ENCODE measurements around the gene SORCS2. TPM values are rescaled to one million over a fixed set of nuclear protein-coding genes. Genes with fewer than 3 reads are reported as not detected.

SORCS2 gene
- total and polyA plus RNA-seq, 2 of the 8 experiments (the other 6 are each of a cell fraction or from before 2014, with no cell fraction given): 0.36 to 1.8 TPM

GRCh38 chr4:7327341-7327885 is 135.1 kb downstream of the SORCS2 start:
- Histone ChIP-seq H2AFZ (ENCODE audit: low read length) (no peak overlapping the region), H2BK15ac (ENCODE audit: low read length) (no peak overlapping the region), H3K18ac (ENCODE audit: extremely low read depth, low read length) (no peak overlapping the region; the same call in 1 of the 2 replicates), H3K4ac (replicated peaks; ENCODE audit: insufficient read length, low read depth, low read length) (no peak overlapping the region), H3K23me2 (ENCODE audit: low read depth, low read length) (no peaks in the 10 kb centered on the region), H2BK20ac (ENCODE audit: low read length) (no peak overlapping the region), H2AK5ac (ENCODE audit: low read depth, low read length) (no peak overlapping the region), H3K79me2 (ENCODE audit: control insufficient read depth in 1 of 2, insufficient read depth in 2 of 2, low read length in 2 of 2) (no peaks in the 10 kb centered on the region), H4K20me1 (replicated peaks in 1 of 2; ENCODE audit: control insufficient read depth in 1 of 2, insufficient read depth in 2 of 2, low read length in 2 of 2) (no peaks in the 10 kb centered on the region), H3K9me3 (ENCODE audit: insufficient read depth in 2 of 2, low read depth in 1 of 2, low read length in 1 of 2) (no peaks in the 10 kb centered on the region), H3K79me1 (ENCODE audit: low read depth, low read length) (no peaks in the 10 kb centered on the region), H3K9ac (replicated peaks in 1 of 4; ENCODE audit: extremely low read depth in 1 of 4, low read depth in 3 of 4, low read length in 3 of 4) (no peak overlapping the region), H3K4me2 (ENCODE audit: insufficient read depth in 1 of 2, low read depth in 2 of 2, low read length in 2 of 2) (no peak overlapping the region), H3K27me3 (replicated peaks in 1 of 4; ENCODE audit: control insufficient read depth in 3 of 4, extremely low read depth in 1 of 4, insufficient read depth in 3 of 4, low read length in 3 of 4) (no peaks in the 10 kb centered on the region), H3K4me1 (replicated peaks in 1 of 4; ENCODE audit: control insufficient read depth in 3 of 4, insufficient read depth in 4 of 4, low read length in 3 of 4) (peaks cover 0 to 4% (median 3%) of the 10 kb centered on the region in 4 experiments; a peak in 4 of 7 replicates), H4K91ac (replicated peaks; ENCODE audit: insufficient read length, low read length) (no peak overlapping the region), H4K8ac (ENCODE audit: extremely low read depth, insufficient read depth, low read length) (no peak overlapping the region), H3K36me3 (ENCODE audit: control insufficient read depth in 2 of 4, insufficient read depth in 4 of 4, low read length in 3 of 4) (no peaks in the 10 kb centered on the region), H2BK5ac (ENCODE audit: low read depth, low read length) (no peak overlapping the region; the same call in 1 of the 2 replicates), H3K4me3 (ENCODE audit: extremely low read depth in 1 of 4, insufficient read depth in 2 of 4, low read depth in 3 of 4, low read length in 4 of 4) (no peak overlapping the region), H4K5ac (ENCODE audit: insufficient read length, low read depth, low read length) (no peak overlapping the region), H2BK120ac (replicated peaks; ENCODE audit: low read depth, low read length) (no peak overlapping the region), H3K27ac (ENCODE audit: low read depth, low read length) (no peak overlapping the region), H3K23ac (ENCODE audit: insufficient read length) (no peak overlapping the region), H3K56ac (replicated peaks; ENCODE audit: insufficient read length, low read depth, low read length) (no peak overlapping the region), H2BK12ac (ENCODE audit: low read depth, low read length) (no peak overlapping the region), H3K14ac (ENCODE audit: insufficient read length) (no peak overlapping the region)
- POLR2A ChIA-PET (ENCODE audit: partially characterized antibody): no interaction called here
- FAIRE-seq (no peak), DNase-seq (ENCODE audit: low read depth in 1 of 2, low spot score in 2 of 2) (no peak)
- no peak for TF ChIP-seq CTBP2 (IDR thresholded peaks at IDR 0.05; ENCODE audit: borderline replicate concordance, insufficient read depth, insufficient read length, low read length)
- TF ChIP-seq CBX5 (IDR thresholded peaks at IDR 0.05; ENCODE audit: low read depth, low read length): no peak
- TF ChIP-seq E2F6 (IDR thresholded peaks at IDR 0.05): no peak
- CTCF ChIA-PET (ENCODE audit: partially characterized antibody): interaction anchor here (0.8 to 4.6 kb wide), 5 partner anchors 9 to 138 kb away, joined by 3 to 31 read pairs (median 4); no protein-coding TSS in a partner anchor
- 88% methylated on average over 10 of the region's 17 CpGs; no CpG with 5 or more reads in 1 of the 2 experiments for WGBS, 2 experiments (ENCODE audit: extremely low coverage in 1 of 2, insufficient coverage in 1 of 2, insufficient read length in 1 of 2, insufficient replicate concordance in 2 of 2, low coverage in 1 of 2, low lambda C conversion rate in 2 of 2, missing lambda C conversion rate in 1 of 2)
